DND-41 (cell line): ENCODE results near the gene GSG1L.

ENCODE experiments used
- ATAC-seq: fragments of 200-7000 bp; cut with Tn5 transposase; 3 replicates; pipeline ENCODE4 v1.9.1; 2021; ENCODE audit warnings: low read depth; ENCODE audit not compliant: insufficient read depth
- DNase-seq: peaks from one replicate; pipeline ENCODE4 v3.0.0-alpha.2; 2020
- H2AFZ ChIP-seq: 2 replicates; pipeline ENCODE4 v1.6.0; 2012; ENCODE audit warnings: low read depth, low read length
- H3K27ac ChIP-seq: 2 replicates; pipeline ENCODE4 v1.5.1; 2012; ENCODE audit warnings: low read length, inconsistent platforms
- H3K27me3 ChIP-seq: fragments of 200-600 bp; sonication (generic); 2 replicates; pipeline ENCODE4 v1.6.0; 2012; ENCODE audit warnings: low read length, mild to moderate bottlenecking, inconsistent platforms; ENCODE audit not compliant: insufficient read depth, poor library complexity
- H3K36me3 ChIP-seq: 2 replicates; pipeline ENCODE4 v1.5.1; 2012; ENCODE audit warnings: low read length, inconsistent platforms; ENCODE audit not compliant: insufficient read depth
- H3K4me1 ChIP-seq: 2 replicates; pipeline ENCODE4 v1.5.1; 2012; ENCODE audit warnings: mild to moderate bottlenecking, low read length; ENCODE audit not compliant: insufficient read depth
- H3K4me2 ChIP-seq: 2 replicates; pipeline ENCODE4 v1.6.0; 2012; ENCODE audit warnings: mild to moderate bottlenecking, moderate library complexity, low read length, inconsistent platforms; ENCODE audit not compliant: insufficient read depth
- H3K4me3 ChIP-seq, 2 experiments: fragments of 200-600 bp in 1 of 2; shearing (Covaris generic) in 1 of 2; 2 replicates each; pipeline ENCODE4 v1.5.1; 2012 to 2016; ENCODE audit warnings: inconsistent platforms in 2 of 2, low read length in 2 of 2, mild to moderate bottlenecking in 2 of 2, low read depth in 1 of 2, moderate library complexity in 1 of 2
- H3K79me2 ChIP-seq: 2 replicates; pipeline ENCODE4 v1.6.0; 2012; ENCODE audit warnings: low read length, inconsistent platforms; ENCODE audit not compliant: insufficient read depth
- H3K9ac ChIP-seq: 2 replicates; pipeline ENCODE4 v1.6.0; 2012; ENCODE audit warnings: low read depth, mild to moderate bottlenecking, inconsistent platforms, low read length, moderate library complexity
- H3K9me3 ChIP-seq: 2 replicates; pipeline ENCODE4 v1.5.1; 2012; ENCODE audit warnings: low read length, moderate library complexity, mild to moderate bottlenecking, inconsistent platforms; ENCODE audit not compliant: insufficient read depth, severe bottlenecking
- H4K20me1 ChIP-seq: 2 replicates; pipeline ENCODE4 v1.6.0; 2012; ENCODE audit warnings: low read length; ENCODE audit not compliant: insufficient read depth
- CTCF ChIP-seq: IDR thresholded peaks from 2 replicates; pipeline ENCODE4 v1.5.1; 2012; ENCODE audit warnings: borderline replicate concordance, low read length, moderate library complexity, mild to moderate bottlenecking; ENCODE audit not compliant: poor library complexity, severe bottlenecking; ENCODE audit errors: extremely low read depth
- EZH2 ChIP-seq: IDR thresholded peaks from 3 replicates; pipeline ENCODE4 v1.6.1; 2012; ENCODE audit warnings: borderline replicate concordance, low read depth, mild to moderate bottlenecking, moderate library complexity, low read length, inconsistent platforms; ENCODE audit not compliant: severe bottlenecking

The GSG1L gene

GRCh38 chr16:27774779-27775178 is 288.7 kb downstream of the GSG1L start:
- ATAC-seq, result no peak
- no peak overlapping the region for H3K27ac ChIP-seq
- no peaks in the 10 kb centered on the region for H3K79me2 ChIP-seq
- no peak overlapping the region for H2AFZ ChIP-seq
- no peak overlapping the region for H3K4me2 ChIP-seq
- no peaks in the 10 kb centered on the region for H3K9me3 ChIP-seq
- H4K20me1 ChIP-seq, result no peaks in the 10 kb centered on the region
- no peaks in the 10 kb centered on the region for H3K4me1 ChIP-seq
- DNase-seq, result no peak
- no peak overlapping the region for H3K9ac ChIP-seq
- TF ChIP-seq CTCF (no peak), EZH2 (no peak)
- no peaks in the 10 kb centered on the region for H3K27me3 ChIP-seq
- no peak overlapping the region for H3K4me3 ChIP-seq
- peaks cover 6% of the 10 kb centered on the region for H3K36me3 ChIP-seq

- Histone ChIP-seq H3K4me2 (no peak overlapping the region), H3K4me3 (no peak overlapping the region), H3K4me1 (no peaks in the 10 kb centered on the region), H3K79me2 (no peaks in the 10 kb centered on the region), H3K9ac (no peak overlapping the region), H3K9me3 (no peaks in the 10 kb centered on the region), H2AFZ (no peak overlapping the region), H3K27me3 (no peaks in the 10 kb centered on the region), H3K27ac (no peak overlapping the region), H4K20me1 (no peaks in the 10 kb centered on the region), H3K36me3 (peaks cover 6% of the 10 kb centered on the region)
- ATAC-seq (no peak), DNase-seq (no peak)
- TF ChIP-seq EZH2 (no peak), CTCF (no peak)
Measured at GRCh38 chr16:27773344-27773743, 290.2 kb downstream of the GSG1L start.

DNA sequence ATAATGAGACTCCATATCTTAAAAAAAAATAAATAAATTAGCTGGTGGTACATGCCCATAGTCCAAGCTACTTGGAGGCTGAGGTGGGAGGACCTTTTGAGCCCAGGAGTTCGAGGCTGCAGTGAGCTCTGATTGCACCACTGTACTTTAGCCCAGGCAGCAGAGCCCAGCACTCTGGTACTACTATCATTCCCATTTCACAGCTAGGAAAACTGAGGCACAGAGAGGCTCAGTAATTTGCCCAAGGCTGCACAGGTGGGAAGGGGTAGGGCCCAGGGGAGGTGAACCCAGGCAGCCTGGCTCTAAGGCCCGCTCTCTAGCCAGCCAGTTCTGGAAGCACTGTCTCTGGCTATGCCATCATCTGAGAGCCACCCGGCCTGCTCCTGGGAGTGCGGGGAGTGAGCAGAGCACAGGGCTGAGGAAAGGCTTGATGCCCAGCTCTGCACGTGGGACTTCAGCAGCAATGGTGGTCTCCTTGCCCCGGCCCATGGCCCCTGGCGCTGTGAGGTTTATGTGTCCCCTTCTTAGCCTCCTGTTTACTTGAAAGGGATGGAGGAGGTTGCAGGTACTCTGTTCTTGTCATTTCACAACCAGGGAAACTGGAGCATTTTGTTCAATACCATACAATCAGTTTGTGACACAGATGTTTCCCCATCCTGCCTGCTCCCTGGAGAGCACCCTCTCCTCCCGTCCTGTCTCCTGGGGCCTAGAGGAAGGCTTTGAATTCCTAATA is 291.3 kb downstream of the GSG1L start:
- Histone ChIP-seq H3K36me3 (peaks cover 6% of the 10 kb centered on the region), H3K9ac (no peak overlapping the region), H3K4me2 (no peak overlapping the region), H4K20me1 (no peaks in the 10 kb centered on the region), H3K4me3 (no peak overlapping the region), H3K27ac (no peak overlapping the region), H3K9me3 (no peaks in the 10 kb centered on the region), H3K27me3 (no peaks in the 10 kb centered on the region), H2AFZ (no peak overlapping the region), H3K4me1 (no peaks in the 10 kb centered on the region), H3K79me2 (no peaks in the 10 kb centered on the region)
- TF ChIP-seq CTCF, result no peak
- TF ChIP-seq EZH2, result no peak
- no peak for DNase-seq
- no peak for ATAC-seq
